GM11168 (cell line): Measurements from ENCODE around the gene MALL.
"Not testable (repeated sequence)": the region's sequence is repeated elsewhere in the genome, so short reads cannot be mapped to it uniquely, and the experiment has no call there.

Experiments
- in situ Hi-C: fragments of 300-500 bp; cut with MboI; formaldehyde crosslinking; loops from one replicate; pipeline ENCODE4 v1.12.0; 2022; ENCODE audit warnings: low sequenced_read_pairs; ENCODE audit not compliant: unreplicated experiment

The MALL gene

GRCh38 chr2:110100880-110101279 lies 14.7 kb downstream of the MALL start:
- in situ Hi-C loops: loop anchor here (25.0 kb wide), 1 partner anchor 186 kb away; no protein-coding TSS in a partner anchor

- in situ Hi-C loops: loop anchor here (25.0 kb wide), 1 partner anchor 187 kb away; no protein-coding TSS in a partner anchor
These were observed 15.1 kb downstream of the MALL start for GRCh38 chr2:110100480-110100879.

GRCh38 chr2:110099471-110100225 lies 16.0 kb downstream of the MALL start:
- in situ Hi-C loops: loop anchor here (25.0 kb wide), 1 partner anchor 188 kb away; no protein-coding TSS in a partner anchor

- in situ Hi-C loops: no loop called here
These were observed 16.6 kb downstream of the MALL start for GRCh38 chr2:110099038-110099425.

GRCh38 chr2:110097506-110098220 lies 18.0 kb downstream of the MALL start:
- in situ Hi-C loops: no loop called here

- in situ Hi-C loops: no loop called here
These were observed 19.5 kb downstream of the MALL start for GRCh38 chr2:110095994-110096633.

- in situ Hi-C loops: not testable (repeated sequence)
These were observed 20.6 kb downstream of the MALL start for GRCh38 chr2:110094884-110095534.

GRCh38 chr2:110093924-110094323 lies 21.7 kb downstream of the MALL start:
- in situ Hi-C loops: not testable (repeated sequence)

GRCh38 chr2:110090164-110090563 lies 25.5 kb downstream of the MALL start:
- in situ Hi-C loops: not testable (repeated sequence)

- in situ Hi-C loops: not testable (repeated sequence)
These were observed 31.9 kb downstream of the MALL start for GRCh38 chr2:110083757-110084156.

- in situ Hi-C loops: not testable (repeated sequence)
These were observed 32.5 kb downstream of the MALL start for GRCh38 chr2:110083162-110083561.

- in situ Hi-C loops: not testable (repeated sequence)
These were observed 37.5 kb downstream of the MALL start for GRCh38 chr2:110078104-110078503.

GRCh38 chr2:110075896-110076295 lies 39.7 kb downstream of the MALL start:
- in situ Hi-C loops: not testable (repeated sequence)

- in situ Hi-C loops: not testable (repeated sequence)
These were observed 45.8 kb downstream of the MALL start for GRCh38 chr2:110069869-110070268.

GRCh38 chr2:110068153-110068552 lies 47.5 kb downstream of the MALL start:
- in situ Hi-C loops: not testable (repeated sequence)

GRCh38 chr2:110062332-110062731 lies 53.3 kb downstream of the MALL start:
- in situ Hi-C loops: not testable (repeated sequence)

GRCh38 chr2:110060550-110060949 lies 55.1 kb downstream of the MALL start:
- in situ Hi-C loops: not testable (repeated sequence)

GRCh38 chr2:110059694-110060358 lies 55.8 kb downstream of the MALL start:
- in situ Hi-C loops: not testable (repeated sequence)

- in situ Hi-C loops: not testable (repeated sequence)
These were observed 56.5 kb downstream of the MALL start for GRCh38 chr2:110059009-110059693.
